ENCODE results near the gene KMT5B. TPM values are rescaled to one million over a fixed set of nuclear protein-coding genes. Genes with fewer than 3 reads are reported as not detected.
"Not testable (repeated sequence)": the region's sequence is repeated elsewhere in the genome, so short reads cannot be mapped to it uniquely, and the experiment has no call there.

The KMT5B gene
- 10 to 100 TPM; 29.2 to 32.2 TPM for total RNA-seq

DNA sequence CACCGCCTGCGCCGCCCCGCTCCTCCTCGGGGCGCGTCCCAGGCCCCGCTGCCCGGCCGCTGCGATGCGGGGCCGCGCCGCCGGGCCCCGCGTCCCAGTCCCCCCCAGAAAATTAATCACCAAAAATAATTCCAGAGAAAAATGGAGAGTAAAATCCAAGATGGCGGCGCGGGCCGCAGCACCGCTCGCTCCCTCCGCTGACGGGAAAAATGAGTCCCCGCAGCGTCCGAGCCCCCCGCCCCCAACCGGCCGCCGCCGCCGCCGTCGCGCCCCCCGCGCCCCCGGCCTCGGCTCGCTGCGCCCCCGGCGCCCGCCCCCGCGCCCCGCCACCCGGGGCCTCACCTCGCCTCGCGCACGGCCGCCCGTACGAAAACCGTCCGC, at the start of gene KMT5B:
Gene KMT5B, minus strand, starts transcription at position 162 of the 381 bp plus-strand sequence. CDS start 23,220 bp downstream, outside the sequence.
- Mint-ChIP-seq H3K9me3 (no peaks in the 10 kb centered on the region), H3K4me3 (peak within 1 kb of the TSS; percentile 88), H3K36me3 (peaks cover 2% of the 10 kb centered on the region), H3K27ac (peak within 1 kb of the TSS; percentile 83), H3K27me3 (peaks cover 26% of the 10 kb centered on the region), H3K4me1 (peaks cover 31% of the 10 kb centered on the region)
- ATAC-seq (ENCODE audit: low read depth) = peak; percentile 6
- POLR2A ChIA-PET = no interaction called here
- no peak for DNase-seq

DNA sequence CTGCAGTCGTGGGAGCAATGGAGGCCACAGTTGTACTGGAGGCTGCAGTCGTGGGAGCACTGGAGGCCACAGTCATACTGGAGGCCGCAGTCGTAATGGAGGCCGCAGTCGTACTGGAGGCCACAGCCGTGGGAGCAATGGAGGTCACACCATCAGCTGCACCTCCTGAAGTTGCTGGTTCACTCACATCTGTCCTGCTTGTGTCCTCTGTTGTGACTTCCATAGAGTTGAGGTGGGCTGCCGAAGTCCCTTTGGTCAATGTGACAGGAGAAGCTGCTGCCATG, 49.4 kb upstream of the KMT5B start:
- DNase-seq = no peak
- peaks cover 23% of the 10 kb centered on the region for H3K36me3 Mint-ChIP-seq
- peaks cover 11% of the 10 kb centered on the region for H3K4me1 Mint-ChIP-seq
- no peak for ATAC-seq (ENCODE audit: low read depth)
- POLR2A ChIA-PET = no interaction called here
- H3K4me3 Mint-ChIP-seq = no peak overlapping the region
- no peaks in the 10 kb centered on the region for H3K9me3 Mint-ChIP-seq
- no peak overlapping the region for H3K27ac Mint-ChIP-seq
- H3K27me3 Mint-ChIP-seq = no peaks in the 10 kb centered on the region

GRCh38 chr11:68261749-68262543, 48.9 kb upstream of the KMT5B start:
- DNase-seq (no peak), ATAC-seq (ENCODE audit: low read depth) (no peak)
- H3K4me3 Mint-ChIP-seq = no peak overlapping the region
- H3K4me1 Mint-ChIP-seq = peaks cover 9% of the 10 kb centered on the region
- H3K36me3 Mint-ChIP-seq = peaks cover 20% of the 10 kb centered on the region
- peak overlapping the region; percentile 38 for H3K27ac Mint-ChIP-seq
- no peaks in the 10 kb centered on the region for H3K9me3 Mint-ChIP-seq
- POLR2A ChIA-PET = no interaction called here
- H3K27me3 Mint-ChIP-seq = no peaks in the 10 kb centered on the region

DNA sequence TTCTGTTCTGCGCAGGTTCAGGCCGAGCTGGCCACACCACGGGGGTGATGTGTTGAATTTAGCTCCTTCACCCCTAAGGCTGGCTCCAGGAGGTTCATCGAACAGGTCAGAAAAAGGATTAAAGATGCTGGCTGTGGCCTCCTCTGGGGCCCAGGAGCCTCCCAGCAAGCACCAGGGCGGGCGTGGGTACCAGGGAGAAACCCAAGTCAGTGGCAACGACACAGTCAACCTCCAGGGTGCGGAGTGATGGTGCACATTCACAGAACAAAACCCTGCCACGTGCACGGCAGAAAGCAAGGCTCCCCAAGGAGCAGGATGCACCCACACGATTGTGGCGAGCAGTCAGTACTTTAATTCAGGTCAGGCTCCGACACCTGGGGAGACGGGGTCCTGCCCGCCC, 47.9 kb upstream of the KMT5B start:
- H3K36me3 Mint-ChIP-seq = peaks cover 18% of the 10 kb centered on the region
- no peak for ATAC-seq (ENCODE audit: low read depth)
- H3K4me1 Mint-ChIP-seq = peaks cover 2% of the 10 kb centered on the region
- no peak overlapping the region for H3K27ac Mint-ChIP-seq
- H3K9me3 Mint-ChIP-seq = no peaks in the 10 kb centered on the region
- H3K4me3 Mint-ChIP-seq = no peak overlapping the region
- DNase-seq = no peak
- POLR2A ChIA-PET = no interaction called here
- H3K27me3 Mint-ChIP-seq = no peaks in the 10 kb centered on the region

DNA sequence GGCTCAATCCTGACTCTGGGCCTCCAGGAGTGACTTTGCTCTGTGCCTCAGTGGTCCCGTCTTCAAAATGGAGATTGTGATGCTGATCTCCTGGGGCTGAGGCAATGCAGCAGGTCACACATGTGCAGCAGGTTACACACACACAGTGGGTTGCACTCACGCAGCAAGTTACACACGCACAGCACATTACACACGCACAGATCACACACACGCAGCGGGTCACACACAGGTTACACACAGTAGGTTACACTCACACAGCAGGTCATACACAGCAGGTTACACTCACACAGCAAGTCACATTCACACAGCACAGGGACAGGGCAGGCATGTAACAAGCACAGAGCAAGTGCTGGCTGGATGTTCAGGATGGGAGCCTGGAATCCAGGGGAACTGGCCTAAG, 47.4 kb upstream of the KMT5B start:
- Mint-ChIP-seq H3K9me3 (no peaks in the 10 kb centered on the region), H3K4me3 (no peak overlapping the region), H3K4me1 (peaks cover 2% of the 10 kb centered on the region), H3K27me3 (no peaks in the 10 kb centered on the region), H3K36me3 (peaks cover 18% of the 10 kb centered on the region), H3K27ac (peak overlapping the region; percentile 35)
- DNase-seq (no peak), ATAC-seq (ENCODE audit: low read depth) (no peak)
- POLR2A ChIA-PET = no interaction called here

GRCh38 chr11:68259122-68259959, 46.2 kb upstream of the KMT5B start:
- POLR2A ChIA-PET = interaction anchor here (1.2 kb wide), 1 partner anchor 38 kb away, joined by 3 read pairs; no protein-coding TSS in a partner anchor
- no peak for DNase-seq
- H3K27me3 Mint-ChIP-seq = no peaks in the 10 kb centered on the region
- peaks cover 2% of the 10 kb centered on the region for H3K4me1 Mint-ChIP-seq
- no peak for ATAC-seq (ENCODE audit: low read depth)
- no peaks in the 10 kb centered on the region for H3K9me3 Mint-ChIP-seq
- no peak overlapping the region for H3K27ac Mint-ChIP-seq
- no peak overlapping the region for H3K4me3 Mint-ChIP-seq
- peaks cover 10% of the 10 kb centered on the region for H3K36me3 Mint-ChIP-seq

DNA sequence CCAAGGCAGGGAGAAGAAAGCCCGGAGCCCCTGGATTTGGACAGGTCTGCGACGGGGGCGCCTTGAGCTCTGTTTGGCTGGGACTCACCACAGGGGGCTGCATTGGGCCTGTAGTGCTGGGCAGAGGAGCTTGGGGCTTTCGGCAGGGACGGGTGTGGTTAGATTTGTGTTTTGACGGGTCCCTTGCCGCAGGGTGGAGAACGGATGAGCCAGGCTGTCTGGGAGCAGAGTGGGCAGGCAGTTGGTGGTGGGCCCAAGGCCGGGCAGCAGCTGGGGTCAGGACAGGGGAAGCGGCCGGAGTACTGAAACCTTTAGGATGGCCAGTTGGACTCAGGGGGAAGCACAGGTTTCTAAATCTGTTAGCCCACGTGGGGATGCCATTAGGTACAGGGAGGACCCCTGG, 45.3 kb upstream of the KMT5B start:
- Mint-ChIP-seq H3K27ac (no peak overlapping the region), H3K4me1 (peaks cover 5% of the 10 kb centered on the region), H3K9me3 (no peaks in the 10 kb centered on the region), H3K27me3 (no peaks in the 10 kb centered on the region), H3K4me3 (no peak overlapping the region), H3K36me3 (peaks cover 4% of the 10 kb centered on the region)
- DNase-seq (no peak), ATAC-seq (ENCODE audit: low read depth) (no peak)
- POLR2A ChIA-PET = interaction anchor here (0.5 to 1.8 kb wide), 6 partner anchors 12 to 73 kb away, joined by 3 to 10 read pairs (median 6); partner anchors contain the start of gene C11orf24

DNA sequence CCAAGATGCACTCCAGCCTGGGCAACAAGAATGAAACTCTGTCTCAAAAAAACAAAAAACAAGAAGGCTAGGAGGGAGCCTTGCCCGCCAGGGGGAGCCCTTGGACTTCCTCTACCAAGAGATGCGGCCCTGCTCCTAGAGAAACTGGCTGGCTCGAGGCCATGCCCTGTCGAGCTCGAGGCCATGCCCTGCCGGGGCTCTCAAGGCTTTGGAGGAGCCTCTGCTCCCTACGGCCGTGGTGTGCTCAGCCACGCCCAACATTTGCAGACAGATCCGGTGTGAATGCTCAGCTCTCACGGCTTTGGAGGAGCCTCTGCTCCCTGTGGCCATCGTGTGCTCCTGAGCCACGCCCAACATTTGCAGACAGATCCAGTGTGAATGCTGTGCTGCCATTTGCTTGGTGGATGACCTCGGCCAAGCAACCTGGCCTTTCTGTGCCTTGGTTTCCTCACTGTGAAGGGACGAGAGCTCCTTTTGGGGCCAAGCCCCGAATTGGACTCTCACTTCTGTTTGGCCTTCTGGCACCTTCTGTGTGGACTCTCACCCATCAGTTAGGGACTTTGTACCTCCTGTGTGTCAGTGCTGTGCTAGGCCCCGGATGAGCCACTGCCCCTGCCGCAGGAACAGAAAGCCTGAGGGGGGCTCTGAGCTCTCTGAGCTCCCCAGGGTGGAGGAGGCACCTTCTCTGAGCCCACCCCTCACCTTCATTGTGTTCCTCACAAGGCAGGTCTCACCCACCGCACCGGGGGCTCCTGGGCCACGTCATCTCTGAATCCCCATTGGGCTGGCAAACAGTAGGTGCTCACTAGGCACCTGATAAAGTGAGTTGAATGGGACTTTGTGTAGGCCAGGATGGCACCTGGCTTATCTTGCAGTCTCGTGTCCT, 44.6 kb upstream of the KMT5B start:
- peak overlapping the region; percentile 77 for H3K27ac Mint-ChIP-seq
- ATAC-seq (ENCODE audit: low read depth) = peak; percentile 95
- H3K9me3 Mint-ChIP-seq = no peaks in the 10 kb centered on the region
- DNase-seq = peak; percentile 94
- POLR2A ChIA-PET = interaction anchor here (0.8 to 1.8 kb wide), 5 partner anchors 13 to 41 kb away, joined by 3 to 10 read pairs (median 6); partner anchors contain the start of gene C11orf24
- no peak overlapping the region for H3K4me3 Mint-ChIP-seq
- peaks cover 6% of the 10 kb centered on the region for H3K4me1 Mint-ChIP-seq
- peaks cover 4% of the 10 kb centered on the region for H3K36me3 Mint-ChIP-seq
- H3K27me3 Mint-ChIP-seq = no peaks in the 10 kb centered on the region

- H3K4me3 Mint-ChIP-seq = no peak overlapping the region
- H3K4me1 Mint-ChIP-seq = peaks cover 6% of the 10 kb centered on the region
- POLR2A ChIA-PET = no interaction called here
- DNase-seq = no peak
- ATAC-seq (ENCODE audit: low read depth) = no peak
- no peaks in the 10 kb centered on the region for H3K36me3 Mint-ChIP-seq
- no peaks in the 10 kb centered on the region for H3K27me3 Mint-ChIP-seq
- peaks cover 1% of the 10 kb centered on the region for H3K9me3 Mint-ChIP-seq
- H3K27ac Mint-ChIP-seq = no peak overlapping the region
These were observed 43.2 kb upstream of the KMT5B start for GRCh38 chr11:68256331-68256741.

- peaks cover 1% of the 10 kb centered on the region for H3K9me3 Mint-ChIP-seq
- POLR2A ChIA-PET = no interaction called here
- no peak overlapping the region for H3K27ac Mint-ChIP-seq
- DNase-seq = no peak
- H3K36me3 Mint-ChIP-seq = no peaks in the 10 kb centered on the region
- ATAC-seq (ENCODE audit: low read depth) = no peak
- no peak overlapping the region for H3K4me3 Mint-ChIP-seq
- H3K4me1 Mint-ChIP-seq = peaks cover 6% of the 10 kb centered on the region
- no peaks in the 10 kb centered on the region for H3K27me3 Mint-ChIP-seq
These were observed 42.4 kb upstream of the KMT5B start for GRCh38 chr11:68255526-68255925.

DNA sequence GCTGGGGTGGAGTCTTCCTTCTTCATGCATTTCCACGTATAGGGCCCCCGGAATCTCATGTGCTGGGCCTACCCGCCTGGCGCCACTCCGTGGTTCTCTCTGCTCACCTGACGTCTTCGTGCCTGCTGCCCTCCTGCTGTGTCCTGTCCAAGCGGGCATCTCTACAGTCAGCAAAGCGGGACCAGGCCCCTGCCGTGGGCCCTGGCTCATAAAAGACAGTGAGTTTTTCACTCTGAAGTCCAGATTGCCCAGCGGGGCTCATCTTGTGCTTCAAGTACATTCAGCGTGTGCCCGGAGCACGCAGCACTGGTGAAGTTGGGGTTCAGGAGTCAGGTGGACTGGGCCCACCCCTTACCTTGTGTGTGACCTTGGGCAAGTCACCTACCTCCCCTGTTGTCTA, 41.3 kb upstream of the KMT5B start:
- Mint-ChIP-seq H3K36me3 (peaks cover 3% of the 10 kb centered on the region), H3K27me3 (peaks cover 4% of the 10 kb centered on the region), H3K4me3 (no peak overlapping the region), H3K4me1 (peaks cover 6% of the 10 kb centered on the region), H3K9me3 (peaks cover 3% of the 10 kb centered on the region), H3K27ac (no peak overlapping the region)
- DNase-seq (no peak), ATAC-seq (ENCODE audit: low read depth) (no peak)
- POLR2A ChIA-PET = no interaction called here

DNA sequence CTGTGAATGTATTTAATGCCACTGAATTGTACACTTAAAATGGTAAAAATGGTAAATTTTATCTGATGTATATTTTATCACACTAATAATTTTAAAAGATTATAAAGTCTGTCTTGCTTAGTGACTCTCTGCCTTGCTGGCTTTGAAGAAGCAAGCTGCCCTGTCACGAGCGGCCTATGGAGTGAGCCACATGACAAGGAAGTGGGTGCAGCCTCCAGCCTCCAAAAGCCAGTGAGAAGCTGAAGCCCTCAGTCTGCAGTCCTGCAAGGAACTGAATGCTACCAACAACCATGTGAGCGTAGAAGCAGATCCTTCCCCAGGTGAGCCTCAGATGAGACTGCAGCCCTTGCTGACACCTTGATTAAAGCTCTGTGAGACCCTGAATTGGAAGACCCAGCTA, 38.7 kb upstream of the KMT5B start:
- no peak for DNase-seq
- POLR2A ChIA-PET = no interaction called here
- Mint-ChIP-seq H3K27me3 (peaks cover 6% of the 10 kb centered on the region), H3K27ac (no peak overlapping the region), H3K4me3 (no peak overlapping the region), H3K4me1 (peaks cover 4% of the 10 kb centered on the region), H3K36me3 (peaks cover 3% of the 10 kb centered on the region), H3K9me3 (peaks cover 3% of the 10 kb centered on the region)
- no peak for ATAC-seq (ENCODE audit: low read depth)

- not testable (repeated sequence) for H3K36me3 Mint-ChIP-seq; H3K27ac Mint-ChIP-seq; DNase-seq; H3K9me3 Mint-ChIP-seq; ATAC-seq (ENCODE audit: low read depth); H3K4me3 Mint-ChIP-seq; H3K27me3 Mint-ChIP-seq; H3K4me1 Mint-ChIP-seq
- POLR2A ChIA-PET = interaction anchor here (0.6 kb wide), 1 partner anchor 658 kb away, joined by 3 read pairs; the partner anchor contains the start of gene MRPL21
These were observed 31.8 kb upstream of the KMT5B start for GRCh38 chr11:68244912-68245311.
